ENCODE data around the gene MACROH2A2. TPM values are rescaled to one million over a fixed set of nuclear protein-coding genes. Genes with fewer than 3 reads are reported as not detected.
"Not testable (repeated sequence)": the region's sequence is repeated elsewhere in the genome, so short reads cannot be mapped to it uniquely, and the experiment has no call there.

Gene MACROH2A2
- total and polyA plus RNA-seq, 10 of the 15 experiments (the other 5 are each of a cell fraction or from before 2014, with no cell fraction given), result 0.14 to 0.24 TPM; not detected in 8

DNA sequence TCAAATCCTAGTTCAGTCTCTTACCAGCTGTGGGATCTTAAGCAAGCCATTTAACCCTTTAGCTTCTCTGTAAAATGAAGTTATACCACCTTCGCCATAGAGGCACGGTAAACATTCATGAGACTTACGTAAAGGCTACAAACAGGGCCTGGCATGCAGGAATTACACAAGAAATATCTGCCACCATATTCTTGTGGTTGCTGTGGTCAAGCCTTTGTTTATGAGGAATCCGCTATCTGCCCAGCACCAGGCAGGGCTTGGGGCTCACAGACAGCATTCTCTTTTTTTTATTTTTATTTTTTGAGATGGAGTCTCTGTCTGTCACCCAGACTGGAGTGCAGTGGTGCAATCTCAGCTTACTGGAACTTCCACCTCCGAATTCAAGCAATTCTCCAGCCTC is 70.1 kb downstream of the MACROH2A2 start:
- intact Hi-C loops (cut with micrococcal nuclease; ENCODE audit: unreplicated experiment) (no loop called here), in situ Hi-C loops (cut with MboI) (no loop called here)
- 97% methylated on average over 5 of the region's 5 CpGs for WGBS (ENCODE audit: insufficient coverage, insufficient replicate concordance, low lambda C conversion rate, missing lambda C conversion rate)
- CTCF ChIA-PET, result interaction anchor here (1.2 kb wide), 1 partner anchor 24 kb away, joined by 4 read pairs; the partner anchor contains the start of gene TYSND1
- RAD21 ChIA-PET (ENCODE audit: unreplicated experiment), result interaction anchor here (2.0 kb wide), 1 partner anchor 23 kb away, joined by 4 read pairs; the partner anchor contains the start of gene TYSND1
- Histone ChIP-seq H3K27ac (ENCODE audit: control insufficient read depth, insufficient read depth) (no peak overlapping the region), H4K20me1 (ENCODE audit: control insufficient read depth, insufficient read depth) (no peaks in the 10 kb centered on the region), H2AFZ (ENCODE audit: control insufficient read depth, low read depth, low read length) (no peak overlapping the region), H3K36me3 (ENCODE audit: control insufficient read depth in 2 of 2, insufficient read depth in 2 of 2, low read length in 1 of 2) (peaks cover 6 to 7% of the 10 kb centered on the region in 2 experiments; a peak in 3 of 4 replicates), H3K9me3 (replicated peaks; ENCODE audit: control insufficient read depth, insufficient read depth, low read length) (no peaks in the 10 kb centered on the region), H3K4me3 (no peak overlapping the region), H3K4me2 (ENCODE audit: control insufficient read depth, insufficient read depth) (no peak overlapping the region), H3K79me2 (ENCODE audit: control insufficient read depth, insufficient read depth, low read length) (peaks cover 2% of the 10 kb centered on the region; the same call in 1 of the 2 replicates), H3K27me3 (replicated peaks in 1 of 2; ENCODE audit: control insufficient read depth in 2 of 2, insufficient read depth in 2 of 2, low read length in 1 of 2) (no peaks in the 10 kb centered on the region), H3K4me1 (ENCODE audit: control insufficient read depth, insufficient read depth, low read length) (peaks cover 9% of the 10 kb centered on the region), H3K9ac (ENCODE audit: control insufficient read depth, insufficient read depth, low read length) (no peak overlapping the region)
- SMC1A ChIA-PET (ENCODE audit: uncharacterized antibody, unreplicated experiment), result interaction anchor here (1.0 kb wide), 1 partner anchor 23 kb away, joined by 3 read pairs; the partner anchor contains the start of gene TYSND1
- TF ChIP-seq BMI1 (IDR thresholded peaks at IDR 0.05; ENCODE audit: borderline replicate concordance) (no peak), RCOR1 (conservative IDR thresholded peaks at IDR 0.05; ENCODE audit: low read depth, low read length) (no peak), SMAD5 (IDR thresholded peaks at IDR 0.05; ENCODE audit: low read depth) (no peak), ZNF24 (IDR thresholded peaks at IDR 0.05) (no peak), RFX5 (IDR thresholded peaks at IDR 0.05; ENCODE audit: low read depth, low read length) (no peak), GATAD2B (conservative IDR thresholded peaks at IDR 0.05; ENCODE audit: low read depth) (no peak), IKZF2 (IDR thresholded peaks at IDR 0.05) (no peak), POLR2AphosphoS5 (IDR thresholded peaks at IDR 0.05; ENCODE audit: low read length) (no peak), YBX1 (IDR thresholded peaks at IDR 0.05) (no peak), FOXK2 (IDR thresholded peaks at IDR 0.05) (no peak), DPF2 (IDR thresholded peaks at IDR 0.05) (no peak), STAT1 (conservative IDR thresholded peaks at IDR 0.05) (no peak)
- TF ChIP-seq, protein P1, sequence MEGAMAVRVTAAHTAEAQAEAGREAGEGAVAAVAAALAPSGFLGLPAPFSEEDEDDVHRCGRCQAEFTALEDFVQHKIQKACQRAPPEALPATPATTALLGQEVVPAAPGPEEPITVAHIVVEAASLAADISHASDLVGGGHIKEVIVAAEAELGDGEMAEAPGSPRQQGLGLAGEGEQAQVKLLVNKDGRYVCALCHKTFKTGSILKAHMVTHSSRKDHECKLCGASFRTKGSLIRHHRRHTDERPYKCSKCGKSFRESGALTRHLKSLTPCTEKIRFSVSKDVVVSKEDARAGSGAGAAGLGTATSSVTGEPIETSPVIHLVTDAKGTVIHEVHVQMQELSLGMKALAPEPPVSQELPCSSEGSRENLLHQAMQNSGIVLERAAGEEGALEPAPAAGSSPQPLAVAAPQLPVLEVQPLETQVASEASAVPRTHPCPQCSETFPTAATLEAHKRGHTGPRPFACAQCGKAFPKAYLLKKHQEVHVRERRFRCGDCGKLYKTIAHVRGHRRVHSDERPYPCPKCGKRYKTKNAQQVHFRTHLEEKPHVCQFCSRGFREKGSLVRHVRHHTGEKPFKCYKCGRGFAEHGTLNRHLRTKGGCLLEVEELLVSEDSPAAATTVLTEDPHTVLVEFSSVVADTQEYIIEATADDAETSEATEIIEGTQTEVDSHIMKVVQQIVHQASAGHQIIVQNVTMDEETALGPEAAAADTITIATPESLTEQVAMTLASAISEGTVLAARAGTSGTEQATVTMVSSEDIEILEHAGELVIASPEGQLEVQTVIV (IDR thresholded peaks at IDR 0.05; ENCODE audit: borderline replicate concordance, partially characterized antibody), result no peak
- ATAC-seq, result no peak
- DNase-seq (ENCODE audit: low read depth, low spot score), result no peak
- POLR2A ChIA-PET, result interaction anchor here (1.0 kb wide), 1 partner anchor 18 kb away, joined by 4 read pairs; no protein-coding TSS in a partner anchor
- BruUV-seq (replicated peaks), result no TSS peak
- FAIRE-seq, result no peak

DNA sequence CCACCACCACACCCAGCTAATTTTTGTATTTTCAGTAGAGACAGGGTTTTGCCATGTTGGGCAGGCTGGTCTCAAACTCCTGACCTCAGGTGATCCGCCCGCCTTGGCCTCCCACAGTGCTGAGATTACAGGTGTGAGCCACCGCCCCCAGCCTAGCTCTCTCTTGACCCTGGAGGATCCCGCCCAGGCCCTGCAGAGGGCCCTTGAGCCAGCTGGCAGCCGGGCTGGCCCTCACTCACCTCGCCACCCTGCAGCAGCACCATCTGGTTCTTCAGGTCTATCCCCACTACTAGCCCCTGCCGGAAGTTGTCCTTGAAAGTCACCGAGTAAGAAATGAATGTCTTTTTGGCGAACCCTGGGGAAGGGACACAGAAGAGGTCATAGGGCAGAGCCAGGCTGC is 70.5 kb downstream of the MACROH2A2 start:
- H3K79me2 ChIP-seq (ENCODE audit: control insufficient read depth, insufficient read depth, low read length); H3K4me3 ChIP-seq; H3K36me3 ChIP-seq (ENCODE audit: control insufficient read depth in 2 of 2, insufficient read depth in 2 of 2, low read length in 1 of 2); H2AFZ ChIP-seq (ENCODE audit: control insufficient read depth, low read depth, low read length); in situ Hi-C loops (cut with MboI); H3K27me3 ChIP-seq (replicated peaks in 1 of 2; ENCODE audit: control insufficient read depth in 2 of 2, insufficient read depth in 2 of 2, low read length in 1 of 2); ATAC-seq; intact Hi-C loops (cut with micrococcal nuclease; ENCODE audit: unreplicated experiment); BruUV-seq (replicated peaks); H3K27ac ChIP-seq (ENCODE audit: control insufficient read depth, insufficient read depth); H3K9me3 ChIP-seq (replicated peaks; ENCODE audit: control insufficient read depth, insufficient read depth, low read length); H3K4me1 ChIP-seq (ENCODE audit: control insufficient read depth, insufficient read depth, low read length); H3K9ac ChIP-seq (ENCODE audit: control insufficient read depth, insufficient read depth, low read length); H4K20me1 ChIP-seq (ENCODE audit: control insufficient read depth, insufficient read depth); DNase-seq (ENCODE audit: low read depth, low spot score); FAIRE-seq; H3K4me2 ChIP-seq (ENCODE audit: control insufficient read depth, insufficient read depth): not testable (repeated sequence)
- SMC1A ChIA-PET (ENCODE audit: uncharacterized antibody, unreplicated experiment), result interaction anchor here (1.0 kb wide), 1 partner anchor 23 kb away, joined by 3 read pairs; the partner anchor contains the start of gene TYSND1
- POLR2A ChIA-PET, result interaction anchor here (0.9 kb wide), 1 partner anchor 13 kb away, joined by 3 read pairs; no protein-coding TSS in a partner anchor
- 92% methylated on average over 9 of the region's 9 CpGs for WGBS (ENCODE audit: insufficient coverage, insufficient replicate concordance, low lambda C conversion rate, missing lambda C conversion rate)
- CTCF ChIA-PET, result interaction anchor here (1.2 kb wide), 1 partner anchor 23 kb away, joined by 4 read pairs; the partner anchor contains the start of gene TYSND1
- RAD21 ChIA-PET (ENCODE audit: unreplicated experiment), result interaction anchor here (2.0 kb wide), 1 partner anchor 23 kb away, joined by 4 read pairs; the partner anchor contains the start of gene TYSND1

Measured in GM12878 (cell line).